HepG2 (cell line): ENCODE results near the gene SAMM50. TPM values are rescaled to one million over a fixed set of nuclear protein-coding genes. Genes with fewer than 3 reads are reported as not detected.

ENCODE experiments used
- ATAC-seq: fragments of 200-7000 bp; cut with Tn5 transposase; 3 replicates; pipeline ENCODE4 v1.9.1; 2020; ENCODE audit warnings: mild to moderate bottlenecking, moderate library complexity
- BruUV-seq: library from RNA; stranded (reverse); fragments of 400-500 nt; replicated peaks from 2 replicates; lab custom pipeline; 2021; lab: Mats Ljungman, UMichigan
- CTCF ChIA-PET: fragments of 300-600 bp; formaldehyde crosslinking; extraction: SDS; loops from one replicate; lab custom pipeline; 2021; ENCODE audit warnings: low total read pairs, inconsistent platforms, low intra/inter-chr PET ratio; lab: Yijun Ruan, JAX
- POLR2A ChIA-PET: fragments of 350-600 bp; sonication (Branson Sonifier 250); formaldehyde crosslinking; loops from one replicate; lab custom pipeline; 2020; ENCODE audit warnings: antibody characterized with exemption, inconsistent platforms; lab: Yijun Ruan, JAX
- DNase-seq: peaks from one replicate; pipeline ENCODE4 v3.0.0-alpha.2; 2015; ENCODE audit warnings: low spot score
- FAIRE-seq: peaks from 3 replicates; lab custom pipeline; 2011; peaks lifted over from hg19 to GRCh38; lab: Jason Lieb, UNC
- H2AFZ ChIP-seq: one replicate; pipeline ENCODE4 v1.6.1; 2011; ENCODE audit warnings: low read length, inconsistent platforms
- H3K27ac ChIP-seq: fragments of 300-600 bp; 3 replicates; pipeline ENCODE4 v1.8.0; 2011; ENCODE audit warnings: mixed run types, mild to moderate bottlenecking, mixed read lengths, low read length, inconsistent platforms; ENCODE audit not compliant: insufficient read depth; ENCODE audit errors: extremely low read length
- H3K27me3 ChIP-seq, 2 experiments: fragments of 200-600 bp in 1 of 2; 2 replicates in 1 of 2; 3 replicates in 1 of 2; pipeline versions ENCODE4 v1.6.0 to v1.8.0; 2011; ENCODE audit warnings: low read length in 2 of 2, mild to moderate bottlenecking in 2 of 2, moderate library complexity in 2 of 2, inconsistent platforms in 1 of 2; ENCODE audit not compliant: insufficient read depth in 2 of 2, control insufficient read depth in 1 of 2
- H3K36me3 ChIP-seq, 2 experiments: fragments of 200-600 bp in 1 of 2; replicated peaks in 1 of 2; 2 replicates in 1 of 2; 3 replicates in 1 of 2; pipeline versions ENCODE4 v1.5.1 to v1.8.0; 2011; ENCODE audit warnings: low read length in 2 of 2, inconsistent platforms in 1 of 2; ENCODE audit not compliant: insufficient read depth in 2 of 2, control insufficient read depth in 1 of 2
- H3K4me1 ChIP-seq: 2 replicates; pipeline ENCODE4 v1.5.1; 2012; ENCODE audit warnings: low read length, inconsistent platforms; ENCODE audit not compliant: insufficient read depth
- H3K4me2 ChIP-seq: 2 replicates; pipeline ENCODE4 v1.6.0; 2011; ENCODE audit warnings: low read depth, low read length, inconsistent platforms
- H3K4me3 ChIP-seq, 3 experiments: fragments of 200-600 bp in 1 of 3; sonication (generic), shearing (Covaris generic) in 1 of 3; replicated peaks in 1 of 3; 2 replicates each; pipeline ENCODE4 v1.5.1; 2011 to 2016; ENCODE audit warnings: low read length in 3 of 3, inconsistent platforms in 2 of 3, low read depth in 2 of 3, mild to moderate bottlenecking in 2 of 3, control low read depth in 1 of 3, mixed read lengths in 1 of 3; ENCODE audit not compliant: insufficient read depth in 1 of 3
- H3K79me2 ChIP-seq: one replicate; pipeline ENCODE4 v1.6.1; 2011; ENCODE audit warnings: low read length, inconsistent platforms; ENCODE audit not compliant: insufficient read depth
- H3K9ac ChIP-seq: 2 replicates; pipeline ENCODE4 v1.6.0; 2011; ENCODE audit warnings: mild to moderate bottlenecking, low read depth, low read length, inconsistent platforms; ENCODE audit not compliant: insufficient read depth
- H3K9me3 ChIP-seq: 2 replicates; pipeline ENCODE4 v1.5.1; 2012; ENCODE audit warnings: mild to moderate bottlenecking, low read length
- H4K20me1 ChIP-seq: 2 replicates; pipeline ENCODE4 v1.6.0; 2011; ENCODE audit warnings: inconsistent platforms, mild to moderate bottlenecking, low read length, moderate library complexity; ENCODE audit not compliant: insufficient read depth
- ATF7 ChIP-seq, 2 experiments: fragments of 450-650 bp in 1 of 2; sonication (generic) in 1 of 2; formaldehyde crosslinking in 1 of 2; IDR thresholded peaks; 2 replicates each; pipeline versions ENCODE4 v1.4.0 to v1.6.1; 2016 to 2020; ENCODE audit warnings: antibody characterized with exemption in 1 of 2, mild to moderate bottlenecking in 1 of 2, missing genetic modification reagents in 1 of 2
- FOSL1 ChIP-seq: sonication (generic); formaldehyde crosslinking; IDR thresholded peaks from 2 replicates; pipeline ENCODE4 v1.9.0; 2021; ENCODE audit warnings: missing genetic modification reagents, borderline replicate concordance
- HDAC1 ChIP-seq: sonication (generic); formaldehyde crosslinking; IDR thresholded peaks from 2 replicates; pipeline ENCODE4 v1.5.1; 2020; ENCODE audit warnings: mild to moderate bottlenecking, missing genetic modification reagents
- MAFG ChIP-seq: sonication (generic); formaldehyde crosslinking; IDR thresholded peaks from 2 replicates; pipeline ENCODE4 v1.5.1; 2020; ENCODE audit warnings: mild to moderate bottlenecking, missing genetic modification reagents
- MAZ ChIP-seq, 2 experiments: sonication (generic) in 1 of 2; formaldehyde crosslinking in 1 of 2; IDR thresholded peaks; 2 replicates each; pipeline versions ENCODE4 v1.5.0 to v1.6.1; 2012 to 2020; ENCODE audit warnings: low read depth in 2 of 2, mild to moderate bottlenecking in 2 of 2, borderline replicate concordance in 1 of 2, improper control_type of control experiment in 1 of 2, low read length in 1 of 2, missing genetic modification reagents in 1 of 2, moderate library complexity in 1 of 2
- PCBP2 ChIP-seq: fragments of 200-400 bp; formaldehyde crosslinking; optimal IDR thresholded peaks from 2 replicates; pipeline ENCODE3; 2018; ENCODE audit warnings: low read length, low read depth; ENCODE audit not compliant: poor library complexity, severe bottlenecking
- PHB2 ChIP-seq: fragments of 450-650 bp; IDR thresholded peaks from 2 replicates; pipeline ENCODE4 v1.6.1; 2018; ENCODE audit not compliant: partially characterized antibody
- POLR2A ChIP-seq, 2 experiments: IDR thresholded peaks; 2 replicates each; pipeline ENCODE4 v1.6.1; 2011; ENCODE audit warnings: low read depth in 2 of 2, low read length in 2 of 2, mild to moderate bottlenecking in 1 of 2, moderate library complexity in 1 of 2; ENCODE audit not compliant: insufficient read depth in 1 of 2
- RFXANK ChIP-seq: IDR thresholded peaks from 2 replicates; pipeline ENCODE4 v1.6.1; 2016
- SOX6 ChIP-seq, 2 experiments: fragments of 450-650 bp in 1 of 2; sonication (generic) in 1 of 2; formaldehyde crosslinking in 1 of 2; IDR thresholded peaks; 2 replicates each; pipeline versions ENCODE4 v1.4.0 to v1.6.1; 2017 to 2020; ENCODE audit warnings: antibody characterized with exemption in 1 of 2, mild to moderate bottlenecking in 1 of 2, missing genetic modification reagents in 1 of 2
- WGBS: methylation state at CpG from one replicate; pipeline ENCODE4 v1.1.6; 2017; ENCODE audit warnings: low lambda C conversion rate; 5-methylcytosine and 5-hydroxymethylcytosine counted together
- in situ Hi-C: cut with HindIII; loops from 2 replicates; pipeline ENCODE4 v1.10.0; 2017; ENCODE audit warnings: low pct_unique_long_range_greater_than_20kb; ENCODE audit not compliant: extremely low pct_ligation_motif_present
- intact Hi-C: fragments of 100-400 bp; cut with micrococcal nuclease; formaldehyde crosslinking; loops from one replicate; pipeline ENCODE4 v1.10.0; 2022; ENCODE audit not compliant: unreplicated experiment
- polyA plus RNA-seq, 8 experiments: library from polyadenylated mRNA; depleted of rRNA in 3 of 8; stranded (reverse) in 7 of 8; unstranded in 1 of 8; fragments of >200 nt; fragmentation: Illumina TruSeq in 4 of 8; extraction: Trizol in 4 of 8; gene quantifications; 2 replicates each; pipeline versions ENCODE4 v1.2.1 to v1.2.3, GENCODE V29; 2011 to 2016; ENCODE audit warnings: low read depth in 4 of 8, missing spikeins in 1 of 8, mixed read lengths in 1 of 8; ENCODE audit not compliant: insufficient read depth in 1 of 8
- total RNA-seq, 5 experiments: library from RNA; depleted of rRNA; stranded (reverse); fragments of >200 nt; fragmentation: Illumina TruSeq; extraction: Trizol; gene quantifications; 2 replicates each; pipeline ENCODE4 v1.2.3, GENCODE V29; 2016; ENCODE audit warnings: low read depth in 1 of 5
- TF ChIP-seq, protein P1 (sequence below): sonication (generic); formaldehyde crosslinking; IDR thresholded peaks from 2 replicates; pipeline ENCODE4 v1.8.1; 2023; ENCODE audit warnings: mild to moderate bottlenecking, inconsistent platforms, moderate library complexity, missing genetic modification reagents, borderline replicate concordance

The SAMM50 gene
- total and polyA plus RNA-seq, 2 of the 13 experiments (the other 11 are each of a cell fraction or from before 2014, with no cell fraction given) = 34.7 to 63.4 TPM

DNA sequence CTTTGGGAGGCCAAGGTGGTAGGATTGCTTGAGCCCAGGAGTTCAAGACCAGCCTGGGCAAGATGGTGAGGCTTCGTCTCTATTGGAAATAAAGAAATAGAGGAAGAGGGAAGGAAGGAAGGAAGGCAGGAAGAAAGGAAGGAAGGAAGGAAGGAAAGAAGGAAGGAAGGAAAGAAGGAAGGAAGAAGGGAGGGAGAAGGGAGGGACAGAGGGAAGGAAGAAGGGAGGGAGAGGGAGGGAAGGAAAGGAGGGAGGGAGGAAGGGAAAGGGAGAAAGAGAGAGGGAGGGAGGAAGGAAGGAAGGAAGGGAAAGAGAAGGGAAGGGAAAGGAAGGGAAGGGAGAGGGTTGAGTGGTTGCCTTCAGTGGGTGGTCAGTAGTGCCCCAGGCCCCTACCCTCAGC lies 45.5 kb upstream of the SAMM50 start:
- no peaks in the 10 kb centered on the region for H3K36me3 ChIP-seq
- no peak overlapping the region for H3K27ac ChIP-seq
- FAIRE-seq (no peak), DNase-seq (no peak), ATAC-seq (no peak)
- no peak overlapping the region for H3K4me3 ChIP-seq
- H3K79me2 ChIP-seq = no peaks in the 10 kb centered on the region
- H4K20me1 ChIP-seq = no peaks in the 10 kb centered on the region
- H3K9ac ChIP-seq = no peak overlapping the region
- POLR2A ChIA-PET = no interaction called here
- intact Hi-C loops (no loop called here), in situ Hi-C loops (no loop called here)
- H3K4me2 ChIP-seq = no peak overlapping the region
- 4% methylated on average over 1 of the region's 1 CpG for WGBS
- H3K4me1 ChIP-seq = 0 out of 2 replicates have a peak, but pooled peaks cover 5% of the 10 kb centered on the region
- CTCF ChIA-PET = no interaction called here
- H3K27me3 ChIP-seq = peaks cover 2 to 14% of the 10 kb centered on the region in 2 experiments; a peak in 3 of 5 replicates
- no peak overlapping the region for H2AFZ ChIP-seq
- no peaks in the 10 kb centered on the region for H3K9me3 ChIP-seq
- TF ChIP-seq PCBP2 (peak; percentile 43), POLR2A (IDR thresholded peaks at IDR 0.05; ENCODE audit: insufficient read depth in 1 of 2, low read depth in 2 of 2, low read length in 2 of 2) (no peak), HDAC1 (no peak)
- TF ChIP-seq, protein P1, sequence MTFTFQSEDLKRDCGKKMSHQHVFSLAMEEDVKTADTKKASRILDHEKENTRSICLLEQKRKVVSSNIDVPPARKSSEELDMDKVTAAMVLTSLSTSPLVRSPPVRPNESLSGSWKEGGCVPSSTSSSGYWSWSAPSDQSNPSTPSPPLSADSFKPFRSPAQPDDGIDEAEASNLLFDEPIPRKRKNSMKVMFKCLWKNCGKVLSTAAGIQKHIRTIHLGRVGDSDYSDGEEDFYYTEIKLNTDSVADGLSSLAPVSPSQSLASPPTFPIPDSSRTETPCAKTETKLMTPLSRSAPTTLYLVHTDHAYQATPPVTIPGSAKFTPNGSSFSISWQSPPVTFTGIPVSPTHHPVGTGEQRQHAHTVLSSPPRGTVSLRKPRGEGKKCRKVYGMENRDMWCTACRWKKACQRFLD (CRISPR knock-in tag) = no peak
- BruUV-seq = no TSS peak

DNA sequence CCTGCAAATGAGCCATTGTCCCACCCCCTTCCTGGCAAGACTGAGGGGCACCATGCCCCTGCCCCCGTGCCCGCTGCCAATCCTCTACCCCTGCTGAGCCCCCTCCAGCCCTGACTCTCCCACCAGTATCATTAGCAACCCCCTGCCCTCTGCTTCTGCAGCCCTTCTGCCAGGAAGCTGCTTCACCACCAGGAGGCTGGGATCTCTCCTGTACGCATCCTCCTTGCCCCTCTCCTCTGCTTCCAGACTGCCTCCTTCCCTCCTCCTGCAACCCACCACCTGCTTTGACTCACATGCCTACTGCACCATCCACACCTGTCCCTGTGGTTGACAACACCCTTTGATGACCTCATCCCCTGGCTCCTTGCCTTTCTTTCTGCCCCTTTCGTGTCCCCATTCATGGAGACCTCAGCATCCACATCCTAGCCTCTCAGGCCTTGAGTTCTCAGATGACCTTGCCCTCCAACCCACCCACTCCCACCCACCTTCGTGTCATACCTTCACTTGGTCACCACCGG lies 45.0 kb upstream of the SAMM50 start:
- FAIRE-seq (no peak), ATAC-seq (no peak), DNase-seq (no peak)
- H3K36me3 ChIP-seq = no peaks in the 10 kb centered on the region
- 23% methylated on average over 4 of the region's 6 CpGs for WGBS
- no peak overlapping the region for H3K4me3 ChIP-seq
- TF ChIP-seq MAZ (IDR thresholded peaks at IDR 0.05; ENCODE audit: borderline replicate concordance, low read depth, low read length) (no peak), MAZ (CRISPR knock-in tag; IDR thresholded peaks at IDR 0.05; ENCODE audit: low read depth) (no peak), FOSL1 (CRISPR knock-in tag) (no peak), PHB2 (no peak), ATF7 (IDR thresholded peaks at IDR 0.05) (peak; percentile 88), ATF7 (CRISPR knock-in tag; IDR thresholded peaks at IDR 0.05) (no peak), SOX6 (IDR thresholded peaks at IDR 0.05) (no peak), SOX6 (CRISPR knock-in tag; IDR thresholded peaks at IDR 0.05) (no peak), MAFG (CRISPR knock-in tag) (no peak), RFXANK (no peak)
- no peaks in the 10 kb centered on the region for H3K9me3 ChIP-seq
- H2AFZ ChIP-seq = no peak overlapping the region
- no TSS peak for BruUV-seq
- H3K9ac ChIP-seq = no peak overlapping the region
- in situ Hi-C loops (no loop called here), intact Hi-C loops (no loop called here)
- 0 out of 2 replicates have a peak, but pooled peaks cover 5% of the 10 kb centered on the region for H3K4me1 ChIP-seq
- H3K4me2 ChIP-seq = no peak overlapping the region
- peaks cover 2 to 14% of the 10 kb centered on the region in 2 experiments; a peak in 3 of 5 replicates for H3K27me3 ChIP-seq
- ChIA-PET POLR2A (no interaction called here), CTCF (no interaction called here)
- no peak overlapping the region for H3K27ac ChIP-seq
- no peaks in the 10 kb centered on the region for H3K79me2 ChIP-seq
- no peaks in the 10 kb centered on the region for H4K20me1 ChIP-seq
